T-cell (primary cell): ENCODE measurements around the gene SLC5A9. TPM values are rescaled to one million over a fixed set of nuclear protein-coding genes. Genes with fewer than 3 reads are reported as not detected.

Source experiments
- ATAC-seq, 4 experiments: fragments of 200-7000 bp in 3 of 4; fragments of 150-1000 bp in 1 of 4; cut with Tn5 transposase; replicated peaks in 1 of 4; 1 replicate in 3 of 4; 2 replicates in 1 of 4; pipeline ENCODE4 v1.10.0; 2021; ENCODE audit warnings: moderate library complexity in 3 of 4, mild to moderate bottlenecking in 2 of 4, moderate number of reproducible peaks in 1 of 4
- CTCF ChIA-PET, 2 donors: fragments of 300-600 bp; sonication (Branson Sonifier 250); formaldehyde crosslinking; loops; one replicate each; lab custom pipeline; 2022; ENCODE audit warnings: antibody characterized with exemption in 2 of 2; lab: Charles Lee
- POLR2A ChIA-PET, 2 donors: fragments of 300-600 bp; sonication (Branson Sonifier 250); formaldehyde crosslinking; loops; one replicate each; lab custom pipeline; 2022; ENCODE audit warnings: antibody characterized with exemption in 2 of 2; lab: Charles Lee
- DNase-seq, 35 experiments: peaks; one replicate each; pipeline versions ENCODE4 v3.0.0 to v3.0.0-alpha.2; 2013 to 2023
- H3K27ac ChIP-seq: one replicate; pipeline ENCODE4 v1.5.1; 2013; ENCODE audit warnings: low read length
- H3K27me3 ChIP-seq, 2 experiments: replicated peaks in 1 of 2; 1 replicate in 1 of 2; 2 replicates in 1 of 2; pipeline versions ENCODE4 v1.6.1 to v1.7.0; 2013; ENCODE audit warnings: low read length in 1 of 2, mixed read lengths in 1 of 2; ENCODE audit not compliant: control insufficient read depth in 2 of 2, insufficient read depth in 2 of 2; ENCODE audit errors: extremely low read depth in 1 of 2
- H3K36me3 ChIP-seq, 2 donors: 1 replicate in 1 of 2; 2 replicates in 1 of 2; pipeline versions ENCODE4 v1.6.1 to v1.7.0; 2013; ENCODE audit warnings: low read length in 1 of 2; ENCODE audit not compliant: control insufficient read depth in 2 of 2, insufficient read depth in 1 of 2; ENCODE audit errors: extremely low read depth in 1 of 2
- H3K4me1 ChIP-seq, 2 experiments: 1 replicate in 1 of 2; 2 replicates in 1 of 2; pipeline versions ENCODE4 v1.6.1 to v1.7.0; 2013; ENCODE audit warnings: low read length in 2 of 2, mixed read lengths in 1 of 2; ENCODE audit not compliant: insufficient read depth in 2 of 2, control insufficient read depth in 1 of 2; ENCODE audit errors: extremely low read depth in 1 of 2
- H3K4me3 ChIP-seq, 2 donors: 1 replicate in 1 of 2; 2 replicates in 1 of 2; pipeline versions ENCODE4 v1.5.1 to v1.7.0; 2013; ENCODE audit warnings: mild to moderate bottlenecking in 2 of 2, low read length in 1 of 2, moderate library complexity in 1 of 2; ENCODE audit not compliant: control insufficient read depth in 1 of 2; ENCODE audit errors: extremely low read depth in 1 of 2
- H3K9me3 ChIP-seq: 2 replicates; pipeline ENCODE4 v1.7.0; 2013
- H3K27ac Mint-ChIP-seq, 2 donors: one replicate each; pipeline ENCODE4 v1.8.0; 2020 to 2021; ENCODE audit warnings: mild to moderate bottlenecking in 2 of 2, mixed read lengths in 2 of 2
- H3K27me3 Mint-ChIP-seq, 2 donors: one replicate each; pipeline ENCODE4 v1.8.0; 2021 to 2022; ENCODE audit warnings: mixed read lengths in 2 of 2
- H3K36me3 Mint-ChIP-seq: one replicate; pipeline ENCODE4 v1.8.0; 2021; ENCODE audit warnings: mixed read lengths
- H3K4me1 Mint-ChIP-seq, 3 donors: one replicate each; pipeline ENCODE4 v1.8.0; 2020 to 2022; ENCODE audit warnings: mixed read lengths in 3 of 3, mild to moderate bottlenecking in 1 of 3
- H3K4me3 Mint-ChIP-seq, 3 donors: one replicate each; pipeline ENCODE4 v1.8.0; 2020 to 2022; ENCODE audit warnings: mild to moderate bottlenecking in 3 of 3, mixed read lengths in 3 of 3, moderate library complexity in 3 of 3
- H3K9me3 Mint-ChIP-seq, 3 donors: one replicate each; pipeline ENCODE4 v1.8.0; 2020 to 2022; ENCODE audit warnings: mixed read lengths in 3 of 3
- WGBS: methylation state at CpG from one replicate; pipeline ENCODE4 v1.1.5; 2013; ENCODE audit warnings: missing lambda C conversion rate; ENCODE audit not compliant: insufficient coverage; 5-methylcytosine and 5-hydroxymethylcytosine counted together
- total RNA-seq, 35 experiments: library from RNA in 6 of 35; stranded (reverse) in 6 of 35; fragments of 120-200 nt in 1 of 35; gene quantifications; one replicate each; pipeline versions ENCODE4 v1.2.1 to v1.2.4 and lab custom pipeline; 2013 to 2026

Gene SLC5A9
- not detected for total RNA-seq
- total RNA-seq (2013), result not detected
- 0 to 0.06 (median 0) reads per million in 29 experiments for total RNA-seq (lab: John Stamatoyannopoulos, UW)

GRCh38 chr1:48222501-48223242 is at the start of gene SLC5A9:
Gene SLC5A9, plus strand, starts transcription at chr1:48222716. Its CDS starts 21 bp downstream, at chr1:48222737.
- CTCF ChIA-PET, result no interaction called here
- H3K27ac Mint-ChIP-seq, result no peak within 1 kb of the TSS
- Histone ChIP-seq H3K4me1 (peaks cover 8 to 19% of the 10 kb centered on the region in 2 experiments), H3K27ac (no peak within 1 kb of the TSS), H3K4me3 (no peak within 1 kb of the TSS), H3K27me3 (no peaks in the 10 kb centered on the region), H3K36me3 (no peaks in the 10 kb centered on the region), H3K9me3 (no peaks in the 10 kb centered on the region)
- H3K27me3 Mint-ChIP-seq, result no peaks in the 10 kb centered on the region
- H3K4me1 Mint-ChIP-seq, result no peaks in the 10 kb centered on the region
- H3K36me3 Mint-ChIP-seq, result no peaks in the 10 kb centered on the region
- WGBS, result 78% methylated on average over 7 of the region's 8 CpGs
- no peak within 1 kb of the TSS for H3K4me3 Mint-ChIP-seq
- POLR2A ChIA-PET, result no interaction called here
- DNase-seq, result no peak
- no peaks in the 10 kb centered on the region for H3K9me3 Mint-ChIP-seq
- ATAC-seq, result no peak

GRCh38 chr1:48175116-48175515 is 47.4 kb upstream of the SLC5A9 start:
- H3K27me3 ChIP-seq, result peaks cover 0 to 12% of the 10 kb centered on the region in 2 experiments
- peaks cover 18 to 42% of the 10 kb centered on the region in 2 donors for H3K27me3 Mint-ChIP-seq
- no peaks in the 10 kb centered on the region for H3K4me1 Mint-ChIP-seq
- CTCF ChIA-PET, result no interaction called here
- H3K4me3 ChIP-seq, result no peak overlapping the region
- H3K9me3 ChIP-seq, result no peaks in the 10 kb centered on the region
- no peak overlapping the region for H3K4me3 Mint-ChIP-seq
- no peak for DNase-seq
- ATAC-seq, result no peak
- H3K27ac ChIP-seq, result no peak overlapping the region
- H3K4me1 ChIP-seq, result no peaks in the 10 kb centered on the region
- no peak overlapping the region for H3K27ac Mint-ChIP-seq
- no peaks in the 10 kb centered on the region for H3K36me3 Mint-ChIP-seq
- peaks cover 6 to 11% (median 8%) of the 10 kb centered on the region in 3 donors for H3K9me3 Mint-ChIP-seq
- POLR2A ChIA-PET, result no interaction called here
- no peaks in the 10 kb centered on the region for H3K36me3 ChIP-seq

- no peaks in the 10 kb centered on the region for H3K36me3 ChIP-seq
- no peak overlapping the region for H3K4me3 ChIP-seq
- no peak for DNase-seq
- Mint-ChIP-seq H3K27me3 (peaks cover 24 to 32% of the 10 kb centered on the region in 2 donors), H3K4me1 (no peaks in the 10 kb centered on the region), H3K4me3 (no peak overlapping the region), H3K9me3 (no peaks in the 10 kb centered on the region), H3K36me3 (no peaks in the 10 kb centered on the region), H3K27ac (no peak overlapping the region)
- H3K27ac ChIP-seq, result no peak overlapping the region
- CTCF ChIA-PET, result no interaction called here
- no peak for ATAC-seq
- H3K9me3 ChIP-seq, result no peaks in the 10 kb centered on the region
- 13% methylated on average over 2 of the region's 4 CpGs for WGBS
- peaks cover 0 to 11% of the 10 kb centered on the region in 2 experiments for H3K27me3 ChIP-seq
- no peaks in the 10 kb centered on the region for H3K4me1 ChIP-seq
- POLR2A ChIA-PET, result no interaction called here
Observed at GRCh38 chr1:48177257-48177656, 45.3 kb upstream of the SLC5A9 start.

- Histone ChIP-seq H3K36me3 (no peaks in the 10 kb centered on the region), H3K27ac (no peak overlapping the region), H3K4me3 (no peak overlapping the region), H3K9me3 (no peaks in the 10 kb centered on the region), H3K27me3 (no peaks in the 10 kb centered on the region), H3K4me1 (no peaks in the 10 kb centered on the region)
- H3K36me3 Mint-ChIP-seq, result no peaks in the 10 kb centered on the region
- 75% methylated on average over 1 of the region's 5 CpGs for WGBS
- no peaks in the 10 kb centered on the region for H3K4me1 Mint-ChIP-seq
- no peak for ATAC-seq
- H3K27me3 Mint-ChIP-seq, result peaks cover 11 to 21% of the 10 kb centered on the region in 2 donors
- DNase-seq, result no peak
- H3K9me3 Mint-ChIP-seq, result peaks cover 0 to under 1% (median 0%) of the 10 kb centered on the region in 3 donors
- no peak overlapping the region for H3K4me3 Mint-ChIP-seq
- no peak overlapping the region for H3K27ac Mint-ChIP-seq
- CTCF ChIA-PET, result no interaction called here
- POLR2A ChIA-PET, result no interaction called here
Observed at GRCh38 chr1:48181669-48182367, 40.7 kb upstream of the SLC5A9 start.

DNA sequence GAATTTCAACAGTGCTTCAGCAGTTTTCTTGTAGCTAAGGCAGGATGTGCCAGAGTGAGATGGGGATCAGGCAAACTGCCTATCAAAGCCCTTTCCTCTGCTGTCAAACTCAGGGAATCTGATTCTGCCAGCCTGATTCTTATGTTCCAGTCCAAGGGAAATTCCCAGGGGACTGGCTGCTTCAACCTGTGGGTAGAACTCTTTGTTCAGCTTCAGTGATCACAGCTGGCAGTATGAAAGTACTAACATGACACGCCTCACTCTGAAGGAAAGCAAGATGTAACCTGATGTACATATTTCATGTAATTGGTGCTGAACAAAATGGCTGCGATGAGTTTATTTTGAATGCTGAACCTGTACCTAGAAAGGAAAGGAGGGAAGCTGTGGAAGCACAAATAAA is 40.1 kb upstream of the SLC5A9 start:
- POLR2A ChIA-PET, result no interaction called here
- CTCF ChIA-PET, result no interaction called here
- no peak overlapping the region for H3K27ac ChIP-seq
- no peaks in the 10 kb centered on the region for H3K36me3 ChIP-seq
- no peak for ATAC-seq
- Mint-ChIP-seq H3K4me1 (no peaks in the 10 kb centered on the region), H3K36me3 (no peaks in the 10 kb centered on the region), H3K9me3 (peaks cover 0 to 3% (median under 1%) of the 10 kb centered on the region in 3 donors), H3K4me3 (no peak overlapping the region), H3K27me3 (peaks cover 8 to 15% of the 10 kb centered on the region in 2 donors), H3K27ac (no peak overlapping the region)
- no peaks in the 10 kb centered on the region for H3K9me3 ChIP-seq
- H3K27me3 ChIP-seq, result no peaks in the 10 kb centered on the region
- H3K4me1 ChIP-seq, result no peaks in the 10 kb centered on the region
- no peak for DNase-seq
- H3K4me3 ChIP-seq, result no peak overlapping the region
- 83% methylated on average over 2 of the region's 2 CpGs for WGBS

DNA sequence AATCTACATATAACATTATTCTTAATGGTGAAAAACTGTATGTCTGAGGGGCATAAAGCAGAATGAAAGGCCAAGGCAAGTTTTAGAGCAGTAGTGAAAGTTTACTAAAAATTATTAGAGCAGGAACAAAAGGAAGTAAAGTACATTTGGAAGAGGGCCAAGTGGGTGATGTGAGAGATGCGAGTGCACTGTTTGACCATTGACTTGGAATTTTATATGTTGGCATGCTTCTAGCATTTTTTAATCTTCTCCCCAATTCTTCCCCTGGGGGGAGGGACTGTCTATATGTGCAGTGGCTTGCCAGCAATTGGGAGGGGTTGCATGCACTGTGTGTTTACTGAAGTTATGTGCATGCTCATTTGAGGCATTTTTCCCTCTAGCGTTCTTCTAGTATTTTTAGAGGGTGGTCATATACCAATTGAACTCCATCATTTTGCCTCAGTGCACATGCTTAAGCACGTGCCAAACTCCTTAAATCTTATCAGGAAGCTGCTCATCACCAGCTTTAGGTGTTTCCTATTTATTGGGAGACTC is 36.1 kb upstream of the SLC5A9 start:
- no peak overlapping the region for H3K27ac ChIP-seq
- DNase-seq, result no peak
- Mint-ChIP-seq H3K36me3 (no peaks in the 10 kb centered on the region), H3K9me3 (peaks cover 0 to 10% (median 7%) of the 10 kb centered on the region in 3 donors), H3K4me1 (no peaks in the 10 kb centered on the region), H3K27me3 (peaks cover 23% of the 10 kb centered on the region in 2 donors), H3K4me3 (no peak overlapping the region), H3K27ac (no peak overlapping the region)
- no CpG with 5 or more reads among the region's 3 CpGs for WGBS
- POLR2A ChIA-PET, result no interaction called here
- no peaks in the 10 kb centered on the region for H3K9me3 ChIP-seq
- ATAC-seq, result no peak
- no peaks in the 10 kb centered on the region for H3K4me1 ChIP-seq
- CTCF ChIA-PET, result no interaction called here
- H3K36me3 ChIP-seq, result no peaks in the 10 kb centered on the region
- no peak overlapping the region for H3K4me3 ChIP-seq
- peaks cover 0 to 4% of the 10 kb centered on the region in 2 experiments for H3K27me3 ChIP-seq
